GM23248 (cell line): ENCODE data around the gene GPX4.

Experiments
- EZH2 ChIP-seq: fragments of 200-600 bp; sonication (generic); IDR thresholded peaks from 2 replicates; pipeline ENCODE4 v1.6.1; 2018; ENCODE audit warnings: antibody characterized with exemption, mild to moderate bottlenecking; ENCODE audit not compliant: insufficient read depth, poor library complexity, severe bottlenecking
- EZH2phosphoT487 ChIP-seq: fragments of 200-600 bp; sonication (generic); IDR thresholded peaks from 2 replicates; pipeline ENCODE4 v1.6.1; 2018; ENCODE audit warnings: antibody characterized with exemption, moderate library complexity, mild to moderate bottlenecking, low read depth; ENCODE audit not compliant: insufficient read depth

DNA sequence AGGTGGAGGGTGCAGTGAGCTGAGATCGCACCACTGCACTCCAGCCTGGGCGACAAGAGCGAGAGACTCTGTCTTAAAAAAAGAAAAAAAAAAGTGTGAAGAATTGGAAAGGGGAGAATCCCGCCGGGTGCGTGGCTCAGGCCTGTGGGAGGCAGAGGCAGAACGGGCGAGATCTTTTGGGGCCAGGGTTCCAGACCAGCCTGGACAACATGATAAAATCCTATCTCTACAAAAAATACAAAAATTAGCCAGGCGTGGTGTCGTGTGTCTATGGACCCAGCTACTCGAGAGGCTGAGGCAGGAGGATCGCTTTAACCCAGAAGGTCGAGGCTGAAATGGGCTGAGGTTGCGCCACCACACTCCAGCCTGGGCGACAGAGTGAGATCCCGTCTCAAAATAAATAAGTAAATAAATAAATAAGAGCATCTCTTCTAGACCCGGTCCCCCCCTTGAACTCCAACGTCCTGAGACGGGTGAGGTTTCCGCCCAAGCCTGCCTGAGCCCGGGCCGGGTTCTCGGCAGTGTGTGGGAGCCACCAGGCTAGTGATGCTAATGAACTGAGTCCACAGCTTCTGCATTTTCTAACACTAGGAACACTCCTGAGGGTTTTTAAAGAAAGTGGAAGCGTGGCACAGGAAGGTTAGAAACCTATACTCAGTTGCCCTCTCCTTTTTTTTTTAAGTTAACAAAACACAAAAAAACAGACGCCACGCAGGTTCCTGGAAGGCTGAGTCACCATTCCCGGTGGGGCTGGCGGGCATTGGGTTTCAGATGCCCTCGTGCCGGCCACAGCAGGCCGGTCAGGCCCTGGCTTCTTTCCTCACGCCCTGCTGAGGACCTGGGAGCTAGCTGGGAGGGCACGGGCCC lies 22.0 kb downstream of the GPX4 start:
- TF ChIP-seq EZH2phosphoT487, result no peak
- TF ChIP-seq EZH2, result no peak
